Fibroblast of the aortic adventitia (primary cell): ENCODE measurements around the gene LDLRAD2. TPM values are rescaled to one million over a fixed set of nuclear protein-coding genes. Genes with fewer than 3 reads are reported as not detected.
A peak's percentile ranks its signal among the peaks of the same experiment; 100 is the strongest.

ENCODE experiments used
- DNase-seq: peaks from one replicate; pipeline ENCODE4 v3.0.0-alpha.2; 2010; ENCODE audit warnings: low read depth
- H3K4me3 ChIP-seq: 2 replicates; pipeline ENCODE4 v1.5.1; 2011; ENCODE audit warnings: low read depth, mild to moderate bottlenecking, control low read depth, low read length, moderate library complexity
- CTCF ChIP-seq: IDR thresholded peaks from 2 replicates; pipeline ENCODE4 v1.5.1; 2011; ENCODE audit warnings: mild to moderate bottlenecking, low read length, control low read depth, inconsistent platforms; ENCODE audit not compliant: insufficient read depth
- total RNA-seq: library from RNA; depleted of rRNA; stranded (reverse); fragments of >200 nt; gene quantifications from 2 replicates; pipeline ENCODE4 v1.2.3, GENCODE V29; 2012; ENCODE audit warnings: low replicate concordance

LDLRAD2 gene
- total RNA-seq, 1 donor: 0.09 TPM

GRCh38 chr1:21814241-21814918 lies 2.3 kb downstream of the LDLRAD2 start:
- DNase-seq: no peak
- H3K4me3 ChIP-seq: peak overlapping the region; percentile 35
- TF ChIP-seq CTCF: peak; percentile 54

- no peak overlapping the region for H3K4me3 ChIP-seq
- TF ChIP-seq CTCF: no peak
- DNase-seq: no peak
Observed at GRCh38 chr1:21814981-21815582, 3.0 kb downstream of the LDLRAD2 start.

GRCh38 chr1:21815724-21816321 lies 3.8 kb downstream of the LDLRAD2 start:
- no peak overlapping the region for H3K4me3 ChIP-seq
- no peak for TF ChIP-seq CTCF
- DNase-seq: no peak

DNA sequence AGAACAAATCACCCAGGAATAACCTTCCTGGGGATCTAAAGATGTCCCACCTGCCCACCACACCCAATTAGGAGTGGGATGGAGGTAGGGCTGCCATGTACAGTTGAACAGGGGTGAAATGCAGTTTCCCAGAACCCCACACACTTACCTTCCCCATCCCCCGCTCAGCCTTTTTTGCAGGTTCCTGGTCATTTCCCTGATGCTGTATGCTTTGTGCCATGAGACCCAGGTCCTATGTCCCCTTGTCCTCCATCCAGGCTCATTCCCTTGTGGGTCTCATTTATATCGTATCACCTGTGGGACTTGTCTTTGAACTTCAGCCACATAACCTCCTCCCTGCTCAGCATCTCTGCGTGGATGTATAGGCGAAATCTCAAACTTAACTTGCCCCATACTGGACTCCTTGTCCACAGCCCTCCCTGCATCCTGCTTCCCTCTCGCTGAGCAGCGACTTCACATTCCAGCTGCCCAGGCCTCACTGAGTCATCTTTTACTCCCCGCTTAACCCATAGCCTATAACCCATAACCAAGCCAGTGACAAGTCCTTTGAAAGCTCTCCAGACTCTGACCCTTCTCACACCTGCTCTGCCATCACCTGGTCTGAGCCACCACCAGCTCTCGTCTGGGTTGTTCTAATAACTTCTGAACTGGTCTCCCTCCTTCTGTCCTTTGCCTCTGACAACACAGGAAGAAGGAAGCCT lies 4.7 kb downstream of the LDLRAD2 start:
- peak; percentile 47 for DNase-seq
- H3K4me3 ChIP-seq: no peak overlapping the region
- no peak for TF ChIP-seq CTCF

- H3K4me3 ChIP-seq: no peak overlapping the region
- peak; percentile 20 for DNase-seq
- TF ChIP-seq CTCF: no peak
Observed at GRCh38 chr1:21818656-21819055, 6.6 kb downstream of the LDLRAD2 start.

GRCh38 chr1:21820597-21821232 lies 8.7 kb downstream of the LDLRAD2 start:
- DNase-seq: no peak
- no peak for TF ChIP-seq CTCF
- no peak overlapping the region for H3K4me3 ChIP-seq
